ENCODE data around the gene HABP4.

HABP4 gene

GRCh38 chr9:96478829-96479371 is 28.9 kb downstream of the HABP4 start:
- DNase-seq (ENCODE audit: low read depth) = no peak

GRCh38 chr9:96480736-96481135 is 30.8 kb downstream of the HABP4 start:
- no peak for DNase-seq (ENCODE audit: low read depth)

GRCh38 chr9:96482476-96482875 is 32.5 kb downstream of the HABP4 start:
- no peak for DNase-seq (ENCODE audit: low read depth)

GRCh38 chr9:96483197-96483596 is 33.2 kb downstream of the HABP4 start:
- DNase-seq (ENCODE audit: low read depth) = no peak

GRCh38 chr9:96483733-96484390 is 33.9 kb downstream of the HABP4 start:
- DNase-seq (ENCODE audit: low read depth) = no peak

GRCh38 chr9:96484521-96484931 is 34.6 kb downstream of the HABP4 start:
- no peak for DNase-seq (ENCODE audit: low read depth)

- no peak for DNase-seq (ENCODE audit: low read depth)
These were observed 35.3 kb downstream of the HABP4 start for GRCh38 chr9:96485280-96485679.

- no peak for DNase-seq (ENCODE audit: low read depth)
These were observed 36.5 kb downstream of the HABP4 start for GRCh38 chr9:96486386-96487028.

- no peak for DNase-seq (ENCODE audit: low read depth)
These were observed 37.0 kb downstream of the HABP4 start for GRCh38 chr9:96487029-96487396.

GRCh38 chr9:96487949-96488348 is 38.0 kb downstream of the HABP4 start:
- DNase-seq (ENCODE audit: low read depth) = no peak

- no peak for DNase-seq (ENCODE audit: low read depth)
These were observed 39.6 kb downstream of the HABP4 start for GRCh38 chr9:96489482-96489979.

GRCh38 chr9:96490534-96491078 is 40.6 kb downstream of the HABP4 start:
- DNase-seq (ENCODE audit: low read depth) = no peak

- DNase-seq (ENCODE audit: low read depth) = no peak
These were observed 41.3 kb downstream of the HABP4 start for GRCh38 chr9:96491079-96491879.

GRCh38 chr9:96491880-96492525 is 42.0 kb downstream of the HABP4 start:
- no peak for DNase-seq (ENCODE audit: low read depth)

GRCh38 chr9:96492993-96493531 is 43.1 kb downstream of the HABP4 start:
- no peak for DNase-seq (ENCODE audit: low read depth)

- DNase-seq (ENCODE audit: low read depth) = no peak
These were observed 43.8 kb downstream of the HABP4 start for GRCh38 chr9:96493757-96494156.

GRCh38 chr9:96494215-96494800 is 44.3 kb downstream of the HABP4 start:
- no peak for DNase-seq (ENCODE audit: low read depth)

GRCh38 chr9:96495341-96495740 is 45.4 kb downstream of the HABP4 start:
- DNase-seq (ENCODE audit: low read depth) = no peak

- no peak for DNase-seq (ENCODE audit: low read depth)
These were observed 46.6 kb downstream of the HABP4 start for GRCh38 chr9:96496368-96497116.

- no peak for DNase-seq (ENCODE audit: low read depth)
These were observed 47.1 kb downstream of the HABP4 start for GRCh38 chr9:96497117-96497399.

GRCh38 chr9:96498796-96499195 is 48.8 kb downstream of the HABP4 start:
- DNase-seq (ENCODE audit: low read depth) = no peak
